C4-2B (cell line): Measurements from ENCODE around the gene SH2D7.

Source experiments
- ZFX ChIP-seq: fragments of 450-650 bp; IDR thresholded peaks from 2 replicates; pipeline ENCODE4 v1.6.1; 2017
- TF ChIP-seq, protein P1 (sequence below): fragments of 450-650 bp; conservative IDR thresholded peaks from 2 replicates; pipeline ENCODE4 v1.5.1; 2017; ENCODE audit warnings: mild to moderate bottlenecking

DNA sequence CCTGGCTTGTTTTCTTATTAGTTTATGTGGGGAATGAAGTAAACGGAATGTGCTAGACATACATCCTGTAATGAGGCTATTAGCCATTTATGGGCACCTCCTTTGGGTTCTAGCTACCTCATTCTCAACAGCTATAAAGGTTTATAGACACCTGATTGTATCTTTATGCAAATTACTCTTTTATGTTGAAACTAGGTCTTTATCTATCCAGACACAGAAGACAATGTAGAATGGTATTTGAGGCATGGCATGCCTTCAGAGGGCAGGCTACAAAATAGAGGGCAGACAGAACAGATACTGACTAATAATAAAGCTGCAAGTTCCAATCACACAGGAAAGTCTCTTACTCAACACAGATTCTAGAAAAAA is 41.9 kb upstream of the SH2D7 start:
- TF ChIP-seq, protein P1, sequence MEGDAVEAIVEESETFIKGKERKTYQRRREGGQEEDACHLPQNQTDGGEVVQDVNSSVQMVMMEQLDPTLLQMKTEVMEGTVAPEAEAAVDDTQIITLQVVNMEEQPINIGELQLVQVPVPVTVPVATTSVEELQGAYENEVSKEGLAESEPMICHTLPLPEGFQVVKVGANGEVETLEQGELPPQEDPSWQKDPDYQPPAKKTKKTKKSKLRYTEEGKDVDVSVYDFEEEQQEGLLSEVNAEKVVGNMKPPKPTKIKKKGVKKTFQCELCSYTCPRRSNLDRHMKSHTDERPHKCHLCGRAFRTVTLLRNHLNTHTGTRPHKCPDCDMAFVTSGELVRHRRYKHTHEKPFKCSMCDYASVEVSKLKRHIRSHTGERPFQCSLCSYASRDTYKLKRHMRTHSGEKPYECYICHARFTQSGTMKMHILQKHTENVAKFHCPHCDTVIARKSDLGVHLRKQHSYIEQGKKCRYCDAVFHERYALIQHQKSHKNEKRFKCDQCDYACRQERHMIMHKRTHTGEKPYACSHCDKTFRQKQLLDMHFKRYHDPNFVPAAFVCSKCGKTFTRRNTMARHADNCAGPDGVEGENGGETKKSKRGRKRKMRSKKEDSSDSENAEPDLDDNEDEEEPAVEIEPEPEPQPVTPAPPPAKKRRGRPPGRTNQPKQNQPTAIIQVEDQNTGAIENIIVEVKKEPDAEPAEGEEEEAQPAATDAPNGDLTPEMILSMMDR = no peak
- TF ChIP-seq ZFX = no peak
